SK-N-SH (cell line): ENCODE data around the gene DTX1.

Experiments used
- CHD2 ChIP-seq: fragments of 150-350 bp; IDR thresholded peaks from 2 replicates; pipeline ENCODE4 v1.6.1; 2018; ENCODE audit warnings: low read length; ENCODE audit not compliant: partially characterized antibody
- ELF1 ChIP-seq: IDR thresholded peaks from 2 replicates; pipeline ENCODE4 v1.4.0; 2012
- EP300 ChIP-seq, 2 experiments: IDR thresholded peaks; 2 replicates each; pipeline versions ENCODE4 v1.4.0 to v1.6.1; 2012; ENCODE audit warnings: borderline replicate concordance in 1 of 2, low read depth in 1 of 2, low read length in 1 of 2
- MXI1 ChIP-seq: IDR thresholded peaks from 2 replicates; pipeline ENCODE4 v1.6.1; 2012; ENCODE audit warnings: mild to moderate bottlenecking, low read depth, low read length, improper control_type of control experiment
- NFIC ChIP-seq: IDR thresholded peaks from 2 replicates; pipeline ENCODE4 v1.4.0; 2012; ENCODE audit warnings: borderline replicate concordance
- NRF1 ChIP-seq: IDR thresholded peaks from 2 replicates; pipeline ENCODE4 v1.6.1; 2012; ENCODE audit warnings: low read depth, mild to moderate bottlenecking, low read length
- POLR2AphosphoS5 ChIP-seq: IDR thresholded peaks from 2 replicates; pipeline ENCODE4 v1.6.1; 2012; ENCODE audit warnings: low read depth, low read length
- TF ChIP-seq, protein P1 (sequence below): fragments of 200-600 bp; sonication (generic); IDR thresholded peaks from 2 replicates; pipeline ENCODE4 v1.6.1; 2017; ENCODE audit warnings: antibody characterized with exemption, mild to moderate bottlenecking, moderate library complexity

DNA sequence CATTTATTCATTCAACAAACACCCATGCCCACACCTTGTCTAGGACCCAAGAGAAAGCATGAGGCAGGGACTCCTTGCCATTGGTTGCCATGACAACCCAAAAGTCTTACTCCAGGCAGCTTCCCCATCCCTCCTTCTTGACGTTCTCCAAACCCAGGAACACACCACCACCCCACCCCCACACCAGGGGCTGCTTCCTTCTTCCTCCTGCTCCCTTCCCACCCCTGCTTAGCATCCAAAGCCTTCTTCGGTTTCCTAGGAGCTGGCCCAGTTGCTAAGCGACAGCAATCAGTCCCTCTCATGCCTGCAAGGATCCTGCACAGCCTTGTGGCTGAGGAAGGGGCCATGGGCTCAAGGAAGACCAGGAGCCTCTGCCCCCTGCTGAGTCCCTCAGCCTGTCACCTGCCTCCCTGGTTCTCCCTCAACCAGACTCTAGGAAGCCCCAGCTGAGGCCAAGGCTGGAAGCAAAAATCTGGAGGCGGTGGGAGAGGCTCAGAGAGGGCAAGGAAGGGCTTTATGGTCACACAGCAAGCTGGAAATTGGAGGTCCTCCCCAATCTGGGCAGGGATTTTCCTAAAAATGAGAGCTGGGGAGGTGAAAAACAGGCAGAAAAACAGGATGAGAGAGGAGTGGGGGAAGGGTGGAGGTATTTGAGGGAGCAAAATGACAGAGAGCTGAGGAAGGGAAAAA, 63.6 kb downstream of the DTX1 start:
- TF ChIP-seq, protein P1, sequence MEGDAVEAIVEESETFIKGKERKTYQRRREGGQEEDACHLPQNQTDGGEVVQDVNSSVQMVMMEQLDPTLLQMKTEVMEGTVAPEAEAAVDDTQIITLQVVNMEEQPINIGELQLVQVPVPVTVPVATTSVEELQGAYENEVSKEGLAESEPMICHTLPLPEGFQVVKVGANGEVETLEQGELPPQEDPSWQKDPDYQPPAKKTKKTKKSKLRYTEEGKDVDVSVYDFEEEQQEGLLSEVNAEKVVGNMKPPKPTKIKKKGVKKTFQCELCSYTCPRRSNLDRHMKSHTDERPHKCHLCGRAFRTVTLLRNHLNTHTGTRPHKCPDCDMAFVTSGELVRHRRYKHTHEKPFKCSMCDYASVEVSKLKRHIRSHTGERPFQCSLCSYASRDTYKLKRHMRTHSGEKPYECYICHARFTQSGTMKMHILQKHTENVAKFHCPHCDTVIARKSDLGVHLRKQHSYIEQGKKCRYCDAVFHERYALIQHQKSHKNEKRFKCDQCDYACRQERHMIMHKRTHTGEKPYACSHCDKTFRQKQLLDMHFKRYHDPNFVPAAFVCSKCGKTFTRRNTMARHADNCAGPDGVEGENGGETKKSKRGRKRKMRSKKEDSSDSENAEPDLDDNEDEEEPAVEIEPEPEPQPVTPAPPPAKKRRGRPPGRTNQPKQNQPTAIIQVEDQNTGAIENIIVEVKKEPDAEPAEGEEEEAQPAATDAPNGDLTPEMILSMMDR: no peak
- TF ChIP-seq POLR2AphosphoS5 (no peak), NRF1 (no peak), ELF1 (no peak), MXI1 (no peak), CHD2 (no peak), EP300 (IDR thresholded peaks at IDR 0.05; ENCODE audit: borderline replicate concordance in 1 of 2, low read depth in 1 of 2, low read length in 1 of 2) (no peak), NFIC (no peak)
